ENCODE measurements around the gene PTPRB. TPM values are rescaled to one million over a fixed set of nuclear protein-coding genes. Genes with fewer than 3 reads are reported as not detected.
A peak's percentile ranks its signal among the peaks of the same experiment; 100 is the strongest.

PTPRB gene
- total and polyA plus RNA-seq, 8 donors = 1.2 to 51.2 (median 10.5) TPM

DNA sequence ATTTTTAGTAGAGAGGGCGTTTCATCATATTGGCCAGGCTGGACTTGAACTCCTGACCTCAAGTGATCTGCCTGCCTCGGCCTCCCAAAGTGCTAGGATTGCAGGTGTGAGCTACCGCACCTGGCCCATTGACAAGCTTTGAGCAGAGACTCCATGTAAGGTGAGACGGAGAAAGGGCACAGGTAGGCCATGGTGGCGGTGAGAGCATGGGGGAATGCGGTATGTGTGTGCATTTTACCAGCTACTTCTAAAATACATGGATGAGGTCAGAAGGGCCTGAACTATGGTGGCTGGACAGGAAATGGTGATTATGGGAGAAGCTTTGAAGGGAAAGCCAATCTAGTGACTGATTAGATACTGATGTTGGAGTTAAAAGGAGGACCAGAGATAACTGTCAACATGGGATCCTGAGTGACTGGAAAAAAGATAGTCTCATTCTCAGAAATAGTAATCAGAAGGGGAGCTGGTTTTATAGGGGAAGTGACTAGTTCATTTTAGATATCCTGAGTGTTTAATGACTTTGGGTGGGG is 21.9 kb upstream of the PTPRB start:
- Histone ChIP-seq H3K27ac (no peak overlapping the region), H3K4me1 (no peaks in the 10 kb centered on the region), H3K9me3 (no peaks in the 10 kb centered on the region), H3K27me3 (no peaks in the 10 kb centered on the region), H3K4me3 (no peak overlapping the region), H3K36me3 (no peaks in the 10 kb centered on the region)
- DNase-seq = no peak
- intact Hi-C loops (cut with DNase I; ENCODE audit: low total_unique reads) = no loop called here
- 91 to 96% (median 94%) methylated on average over 6 of the region's 6 CpGs for WGBS, 5 donors
- TF ChIP-seq POLR2A (IDR thresholded peaks at IDR 0.05) (no peak), EP300 (IDR thresholded peaks at IDR 0.05) (no peak), POLR2AphosphoS5 (IDR thresholded peaks at IDR 0.05) (no peak)
- TF ChIP-seq, protein P1, sequence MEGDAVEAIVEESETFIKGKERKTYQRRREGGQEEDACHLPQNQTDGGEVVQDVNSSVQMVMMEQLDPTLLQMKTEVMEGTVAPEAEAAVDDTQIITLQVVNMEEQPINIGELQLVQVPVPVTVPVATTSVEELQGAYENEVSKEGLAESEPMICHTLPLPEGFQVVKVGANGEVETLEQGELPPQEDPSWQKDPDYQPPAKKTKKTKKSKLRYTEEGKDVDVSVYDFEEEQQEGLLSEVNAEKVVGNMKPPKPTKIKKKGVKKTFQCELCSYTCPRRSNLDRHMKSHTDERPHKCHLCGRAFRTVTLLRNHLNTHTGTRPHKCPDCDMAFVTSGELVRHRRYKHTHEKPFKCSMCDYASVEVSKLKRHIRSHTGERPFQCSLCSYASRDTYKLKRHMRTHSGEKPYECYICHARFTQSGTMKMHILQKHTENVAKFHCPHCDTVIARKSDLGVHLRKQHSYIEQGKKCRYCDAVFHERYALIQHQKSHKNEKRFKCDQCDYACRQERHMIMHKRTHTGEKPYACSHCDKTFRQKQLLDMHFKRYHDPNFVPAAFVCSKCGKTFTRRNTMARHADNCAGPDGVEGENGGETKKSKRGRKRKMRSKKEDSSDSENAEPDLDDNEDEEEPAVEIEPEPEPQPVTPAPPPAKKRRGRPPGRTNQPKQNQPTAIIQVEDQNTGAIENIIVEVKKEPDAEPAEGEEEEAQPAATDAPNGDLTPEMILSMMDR (IDR thresholded peaks at IDR 0.05) = no peak

DNA sequence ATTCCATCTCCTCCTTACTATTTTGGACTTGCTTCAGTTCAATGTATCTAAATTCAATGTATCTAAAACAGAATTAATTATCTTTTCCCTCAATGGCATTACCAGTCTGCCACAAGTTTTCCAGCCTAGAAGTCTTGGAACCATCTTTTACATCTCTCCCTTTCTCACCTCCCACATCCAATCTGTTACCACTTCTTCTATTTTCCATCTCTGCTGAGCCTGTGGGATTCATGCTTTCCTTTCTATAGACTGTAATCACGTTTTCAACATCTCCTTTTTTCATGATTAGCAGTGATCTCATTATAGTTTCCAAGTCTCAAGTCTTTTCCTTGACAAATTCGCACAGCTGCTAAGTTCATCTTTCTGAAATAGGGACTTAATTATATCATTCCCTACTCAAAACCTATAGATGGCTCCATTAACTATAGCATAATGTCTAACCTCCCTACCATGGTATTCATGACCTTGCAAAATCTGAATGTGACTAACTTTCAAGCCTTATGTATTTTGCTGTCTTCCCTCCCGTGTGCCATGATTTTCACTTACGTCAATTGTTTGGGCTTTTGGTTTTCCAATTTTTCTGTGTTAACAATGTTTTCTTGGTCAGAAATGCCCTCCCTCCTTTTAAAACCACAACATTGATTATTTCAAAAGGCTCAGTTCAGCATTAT is 20.5 kb upstream of the PTPRB start:
- no peaks in the 10 kb centered on the region for H3K4me1 ChIP-seq
- intact Hi-C loops (cut with DNase I; ENCODE audit: low total_unique reads) = no loop called here
- WGBS, 5 donors = 68 to 81% (median 77%) methylated on average over 4 of the region's 4 CpGs
- no peak overlapping the region for H3K27ac ChIP-seq
- TF ChIP-seq POLR2A (IDR thresholded peaks at IDR 0.05) = no peak
- TF ChIP-seq, protein P1 (IDR thresholded peaks at IDR 0.05) = no peak
- TF ChIP-seq EP300 (IDR thresholded peaks at IDR 0.05) = no peak
- TF ChIP-seq POLR2AphosphoS5 (IDR thresholded peaks at IDR 0.05) = no peak
- no peaks in the 10 kb centered on the region for H3K27me3 ChIP-seq
- no peaks in the 10 kb centered on the region for H3K9me3 ChIP-seq
- no peak for DNase-seq
- H3K4me3 ChIP-seq = no peak overlapping the region
- no peaks in the 10 kb centered on the region for H3K36me3 ChIP-seq

DNA sequence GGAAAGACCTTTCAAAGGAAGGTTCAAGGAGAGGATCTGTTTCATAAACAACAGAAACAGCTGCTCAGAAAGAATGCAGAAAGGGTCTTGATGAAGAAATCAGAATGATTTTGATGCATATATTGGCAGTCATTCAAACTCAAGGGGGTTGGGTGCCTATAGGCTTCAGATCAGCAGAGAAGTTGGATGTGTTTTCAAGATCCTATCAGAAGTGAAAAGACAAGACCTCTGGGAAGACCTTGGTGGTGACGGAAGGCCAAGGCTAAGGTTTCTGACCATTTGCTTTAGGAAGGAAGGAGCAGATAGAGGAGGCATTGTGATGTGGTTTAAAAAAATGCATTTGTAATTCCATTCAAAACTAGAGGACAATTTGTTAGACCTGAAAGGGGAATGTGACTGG is 15.2 kb upstream of the PTPRB start:
- Histone ChIP-seq H3K9me3 (no peaks in the 10 kb centered on the region), H3K4me1 (no peaks in the 10 kb centered on the region), H3K27ac (no peak overlapping the region), H3K27me3 (no peaks in the 10 kb centered on the region), H3K4me3 (no peak overlapping the region), H3K36me3 (no peaks in the 10 kb centered on the region)
- intact Hi-C loops (cut with DNase I; ENCODE audit: low total_unique reads) = no loop called here
- 82 to 98% (median 96%) methylated on average over 1 of the region's 1 CpG for WGBS, 5 donors
- no peak for DNase-seq
- TF ChIP-seq EP300 (IDR thresholded peaks at IDR 0.05) = no peak
- TF ChIP-seq, protein P1 (IDR thresholded peaks at IDR 0.05) = no peak

DNA sequence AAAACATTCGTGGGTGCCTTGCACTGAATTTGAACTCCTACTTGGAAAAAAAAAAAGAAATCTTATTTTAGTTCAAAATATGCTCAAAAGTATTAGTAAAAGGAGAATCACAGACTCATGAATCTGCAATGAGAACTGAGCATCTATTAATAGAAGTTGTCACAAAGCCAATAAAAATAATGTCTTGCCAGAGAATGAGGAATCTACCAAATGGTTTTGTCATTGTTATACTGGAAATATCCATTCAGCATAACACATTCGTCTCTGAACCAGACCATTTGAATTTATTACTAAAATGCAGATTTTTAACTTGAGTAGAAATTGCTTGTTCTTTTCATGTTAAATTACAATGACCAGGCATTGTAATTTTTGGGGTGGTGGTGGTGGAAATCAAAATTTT is 11.6 kb upstream of the PTPRB start:
- peak in 1 of 2 donors; percentile 26 for DNase-seq
- Histone ChIP-seq H3K9me3 (no peaks in the 10 kb centered on the region), H3K4me3 (no peak overlapping the region), H3K27ac (no peak overlapping the region), H3K36me3 (no peaks in the 10 kb centered on the region), H3K27me3 (no peaks in the 10 kb centered on the region), H3K4me1 (peaks cover 0 to 14% (median 0%) of the 10 kb centered on the region in 4 donors)
- TF ChIP-seq POLR2A (IDR thresholded peaks at IDR 0.05) (no peak), POLR2AphosphoS5 (IDR thresholded peaks at IDR 0.05) (no peak), EP300 (IDR thresholded peaks at IDR 0.05) (no peak)
- TF ChIP-seq, protein P1 (IDR thresholded peaks at IDR 0.05) = no peak
- WGBS, 5 donors = 54 to 76% (median 72%) methylated on average over 2 of the region's 2 CpGs
- intact Hi-C loops (cut with DNase I; ENCODE audit: low total_unique reads) = no loop called here

Measured in stomach (tissue), 9 donors.